SK-N-SH (cell line): Measurements from ENCODE around the gene GTPBP4. TPM values are rescaled to one million over a fixed set of nuclear protein-coding genes. Genes with fewer than 3 reads are reported as not detected.

ENCODE experiments used
- CTCF ChIA-PET: fragments of 300-600, 350-600 bp; formaldehyde crosslinking; extraction: SDS; loops from one replicate; lab custom pipeline; 2021; lab: Yijun Ruan, JAX
- POLR2A ChIA-PET: fragments of 350-600 bp; sonication (Branson Sonifier 250); formaldehyde crosslinking; extraction: SDS; loops from one replicate; lab custom pipeline; 2020; ENCODE audit warnings: antibody characterized with exemption, inconsistent platforms; lab: Yijun Ruan, JAX
- DNase-seq: peaks from one replicate; pipeline ENCODE4 v3.0.0; 2012
- H2AFZ ChIP-seq: fragments of 200-600 bp; sonication (generic); 2 replicates; pipeline ENCODE4 v1.8.1; 2016; ENCODE audit warnings: antibody characterized with exemption, mild to moderate bottlenecking, low read depth
- H3F3A ChIP-seq: fragments of 200-600 bp; sonication (generic); replicated peaks from 2 replicates; pipeline ENCODE3; 2016; ENCODE audit warnings: antibody characterized with exemption, mild to moderate bottlenecking; ENCODE audit not compliant: insufficient read depth
- H3K27ac ChIP-seq, 2 experiments: fragments of 200-500 bp in 1 of 2; fragments of 200-600 bp in 1 of 2; sonication (Bioruptor generic) in 1 of 2; sonication (generic), shearing (Covaris generic) in 1 of 2; 2 replicates each; pipeline versions ENCODE4 v1.5.1 to v1.6.1; 2014 to 2016; ENCODE audit warnings: low read depth in 2 of 2, inconsistent platforms in 1 of 2, low read length in 1 of 2, mild to moderate bottlenecking in 1 of 2, mixed read lengths in 1 of 2
- H3K27me3 ChIP-seq: fragments of 200-600 bp; sonication (generic), shearing (Covaris generic); 2 replicates; pipeline ENCODE4 v1.6.1; 2016; ENCODE audit warnings: mixed run types; ENCODE audit not compliant: insufficient read depth
- H3K36me3 ChIP-seq, 2 experiments: fragments of 200-500 bp in 1 of 2; fragments of 200-600 bp in 1 of 2; sonication (Bioruptor generic) in 1 of 2; sonication (generic) in 1 of 2; replicated peaks in 1 of 2; 2 replicates each; pipeline versions ENCODE3 to v1.5.1; 2014 to 2016; ENCODE audit warnings: low read length in 1 of 2, mild to moderate bottlenecking in 1 of 2; ENCODE audit not compliant: insufficient read depth in 2 of 2, control insufficient read depth in 1 of 2
- H3K4me1 ChIP-seq, 2 experiments: fragments of 200-500 bp in 1 of 2; fragments of 200-600 bp in 1 of 2; sonication (Bioruptor generic) in 1 of 2; sonication (generic), shearing (Covaris generic) in 1 of 2; 2 replicates each; pipeline versions ENCODE4 v1.5.1 to v1.6.1; 2014 to 2016; ENCODE audit warnings: low read depth in 1 of 2, low read length in 1 of 2, mixed run types in 1 of 2; ENCODE audit not compliant: insufficient read depth in 2 of 2, control insufficient read depth in 1 of 2
- H3K4me2 ChIP-seq: fragments of 200-600 bp; sonication (generic), shearing (Covaris generic); 2 replicates; pipeline ENCODE4 v1.6.1; 2017; ENCODE audit warnings: mixed run types
- H3K4me3 ChIP-seq, 2 experiments: fragments of 200-500 bp in 1 of 2; fragments of 200-600 bp in 1 of 2; sonication (Bioruptor generic) in 1 of 2; sonication (generic), shearing (Covaris generic) in 1 of 2; 2 replicates each; pipeline versions ENCODE4 v1.5.1 to v1.8.1; 2014 to 2016; ENCODE audit warnings: low read depth in 2 of 2, inconsistent platforms in 1 of 2, low read length in 1 of 2, mild to moderate bottlenecking in 1 of 2, mixed read lengths in 1 of 2, moderate library complexity in 1 of 2
- H3K79me2 ChIP-seq: fragments of 200-600 bp; sonication (generic); 2 replicates; pipeline ENCODE4 v1.8.1; 2017; ENCODE audit warnings: mild to moderate bottlenecking; ENCODE audit not compliant: insufficient read depth
- H3K9ac ChIP-seq: fragments of 200-600 bp; sonication (generic); 2 replicates; pipeline ENCODE4 v1.6.1; 2017; ENCODE audit warnings: mixed run types
- H3K9me2 ChIP-seq: fragments of 200-600 bp; sonication (generic); 2 replicates; pipeline ENCODE4 v1.6.1; 2017; ENCODE audit warnings: mixed run types
- H3K9me3 ChIP-seq: fragments of 200-600 bp; sonication (generic); 2 replicates; pipeline ENCODE4 v1.6.1; 2017; ENCODE audit warnings: mixed run types, mild to moderate bottlenecking, moderate library complexity
- H4K20me1 ChIP-seq: fragments of 200-600 bp; sonication (generic); 2 replicates; pipeline ENCODE4 v1.6.1; 2017; ENCODE audit warnings: mild to moderate bottlenecking, mixed run types; ENCODE audit not compliant: insufficient read depth
- EZH2phosphoT487 ChIP-seq: fragments of 200-600 bp; sonication (generic); IDR thresholded peaks from 2 replicates; pipeline ENCODE4 v1.6.1; 2017; ENCODE audit warnings: low read depth, mixed run types, mild to moderate bottlenecking, antibody characterized with exemption, moderate library complexity, borderline replicate concordance
- FOSL2 ChIP-seq: IDR thresholded peaks from 2 replicates; pipeline ENCODE4 v1.4.0; 2012; ENCODE audit warnings: low read depth, mild to moderate bottlenecking, moderate library complexity, borderline replicate concordance
- GABPA ChIP-seq: IDR thresholded peaks from 2 replicates; pipeline ENCODE4 v1.4.0; 2012; ENCODE audit warnings: low read depth, mild to moderate bottlenecking
- GATA2 ChIP-seq: sonication (generic); formaldehyde crosslinking; IDR thresholded peaks from 2 replicates; pipeline ENCODE4 v1.5.0; 2020; ENCODE audit warnings: mild to moderate bottlenecking, missing genetic modification reagents
- IRF3 ChIP-seq: fragments of 150-350 bp; IDR thresholded peaks from 2 replicates; pipeline ENCODE4 v1.6.1; 2016; ENCODE audit warnings: mild to moderate bottlenecking, low read depth, low read length
- NFIC ChIP-seq: IDR thresholded peaks from 2 replicates; pipeline ENCODE4 v1.4.0; 2012; ENCODE audit warnings: borderline replicate concordance
- NRF1 ChIP-seq: IDR thresholded peaks from 2 replicates; pipeline ENCODE4 v1.6.1; 2012; ENCODE audit warnings: low read depth, mild to moderate bottlenecking, low read length
- POLR2AphosphoS5 ChIP-seq: IDR thresholded peaks from 2 replicates; pipeline ENCODE4 v1.6.1; 2012; ENCODE audit warnings: low read depth, low read length
- RAD21 ChIP-seq: IDR thresholded peaks from 2 replicates; pipeline ENCODE4 v1.6.1; 2012; ENCODE audit warnings: mild to moderate bottlenecking, low read length
- REST ChIP-seq: IDR thresholded peaks from 2 replicates; pipeline ENCODE4 v1.6.1; 2012; ENCODE audit warnings: mild to moderate bottlenecking, low read depth, low read length, moderate library complexity
- RFX5 ChIP-seq: IDR thresholded peaks from 2 replicates; pipeline ENCODE4 v1.6.1; 2012; ENCODE audit warnings: mild to moderate bottlenecking, improper control_type of control experiment, low read length
- RXRA ChIP-seq: IDR thresholded peaks from 2 replicates; pipeline ENCODE4 v1.4.0; 2012; ENCODE audit warnings: low read depth, mild to moderate bottlenecking, borderline replicate concordance
- SMC3 ChIP-seq: IDR thresholded peaks from 2 replicates; pipeline ENCODE4 v1.6.1; 2012; ENCODE audit warnings: low read depth, low read length, improper control_type of control experiment
- YY1 ChIP-seq: IDR thresholded peaks from 2 replicates; pipeline ENCODE4 v1.4.0; 2012; ENCODE audit warnings: low read depth, mild to moderate bottlenecking
- WGBS: methylation state at CpG from one replicate; pipeline ENCODE4 v1.1.6; 2017; ENCODE audit warnings: low lambda C conversion rate; 5-methylcytosine and 5-hydroxymethylcytosine counted together
- polyA plus RNA-seq, 3 experiments: library from polyadenylated mRNA; depleted of rRNA; stranded (reverse); fragments of >200 nt; gene quantifications; 2 replicates each; pipeline ENCODE4 v1.2.3, GENCODE V29; 2012
- TF ChIP-seq, protein P1 (sequence below): IDR thresholded peaks from 2 replicates; pipeline ENCODE4 v1.4.0; 2012; ENCODE audit warnings: low read depth, borderline replicate concordance

The GTPBP4 gene
- polyA plus RNA-seq, 1 of the 3 experiments (the other 2 are of a cell fraction): 36.6 TPM

DNA sequence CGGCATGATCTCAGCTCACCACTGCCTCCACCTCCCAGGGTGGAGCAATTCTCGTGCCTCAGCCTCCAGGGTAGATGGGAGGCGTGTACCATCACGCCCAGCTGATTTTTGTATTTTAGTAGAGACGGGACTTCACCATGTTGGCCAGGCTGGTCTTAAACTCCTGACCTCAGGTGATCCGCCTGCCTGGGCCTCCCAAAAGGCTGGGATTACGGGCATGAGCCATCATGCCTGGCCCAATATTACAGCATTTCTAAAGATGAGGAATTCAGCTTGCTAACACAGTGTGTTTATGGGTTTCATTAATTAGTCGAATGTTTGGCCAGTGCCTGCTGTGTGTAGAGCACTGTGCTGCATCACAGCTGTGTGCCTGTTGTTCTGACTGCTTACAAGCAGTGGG is 71.7 kb downstream of the GTPBP4 start:
- peaks cover 91% of the 10 kb centered on the region for H3K79me2 ChIP-seq
- H3F3A ChIP-seq: peaks cover 7% of the 10 kb centered on the region
- H3K4me1 ChIP-seq: peaks cover 6 to 12% of the 10 kb centered on the region in 2 experiments; a peak in 3 of 4 replicates
- peaks cover 10% of the 10 kb centered on the region in 2 experiments for H3K36me3 ChIP-seq
- H3K4me3 ChIP-seq: no peak overlapping the region
- ChIA-PET POLR2A (interaction anchor here (1.1 kb wide), 1 partner anchor 11 kb away, joined by 4 read pairs; the partner anchor contains the start of gene IDI1), CTCF (no interaction called here)
- no peaks in the 10 kb centered on the region for H3K27me3 ChIP-seq
- H3K9ac ChIP-seq: no peak overlapping the region
- peaks cover 14% of the 10 kb centered on the region for H4K20me1 ChIP-seq
- TF ChIP-seq RAD21: no peak
- TF ChIP-seq SMC3: no peak
- TF ChIP-seq FOSL2: no peak
- TF ChIP-seq, protein P1, sequence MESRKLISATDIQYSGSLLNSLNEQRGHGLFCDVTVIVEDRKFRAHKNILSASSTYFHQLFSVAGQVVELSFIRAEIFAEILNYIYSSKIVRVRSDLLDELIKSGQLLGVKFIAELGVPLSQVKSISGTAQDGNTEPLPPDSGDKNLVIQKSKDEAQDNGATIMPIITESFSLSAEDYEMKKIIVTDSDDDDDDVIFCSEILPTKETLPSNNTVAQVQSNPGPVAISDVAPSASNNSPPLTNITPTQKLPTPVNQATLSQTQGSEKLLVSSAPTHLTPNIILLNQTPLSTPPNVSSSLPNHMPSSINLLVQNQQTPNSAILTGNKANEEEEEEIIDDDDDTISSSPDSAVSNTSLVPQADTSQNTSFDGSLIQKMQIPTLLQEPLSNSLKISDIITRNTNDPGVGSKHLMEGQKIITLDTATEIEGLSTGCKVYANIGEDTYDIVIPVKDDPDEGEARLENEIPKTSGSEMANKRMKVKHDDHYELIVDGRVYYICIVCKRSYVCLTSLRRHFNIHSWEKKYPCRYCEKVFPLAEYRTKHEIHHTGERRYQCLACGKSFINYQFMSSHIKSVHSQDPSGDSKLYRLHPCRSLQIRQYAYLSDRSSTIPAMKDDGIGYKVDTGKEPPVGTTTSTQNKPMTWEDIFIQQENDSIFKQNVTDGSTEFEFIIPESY: no peak
- no peak for TF ChIP-seq GABPA
- no peak for TF ChIP-seq RXRA
- no peak for TF ChIP-seq EZH2phosphoT487
- no peak for TF ChIP-seq GATA2 (CRISPR knock-in tag)
- no peak for TF ChIP-seq IRF3
- TF ChIP-seq RFX5: no peak
- TF ChIP-seq YY1: no peak
- TF ChIP-seq, all 33 proteins: peak for 0
- H3K9me2 ChIP-seq: no peaks in the 10 kb centered on the region
- DNase-seq: no peak
- H2AFZ ChIP-seq: no peak overlapping the region
- H3K4me2 ChIP-seq: no peak overlapping the region
- H3K9me3 ChIP-seq: no peaks in the 10 kb centered on the region
- H3K27ac ChIP-seq: no peak overlapping the region
- 94% methylated on average over 6 of the region's 8 CpGs for WGBS

GRCh38 chr10:1061930-1062774 is 73.9 kb downstream of the GTPBP4 start:
- TF ChIP-seq NRF1 (no peak), NFIC (peak; percentile 57), REST (no peak), POLR2AphosphoS5 (no peak)
- Histone ChIP-seq H3K4me3 (no peak overlapping the region), H3K27ac (no peak overlapping the region), H3K36me3 (peaks cover 7 to 10% of the 10 kb centered on the region in 2 experiments), H3F3A (no peaks in the 10 kb centered on the region), H3K4me2 (no peak overlapping the region), H3K9me3 (no peaks in the 10 kb centered on the region), H4K20me1 (peaks cover 10% of the 10 kb centered on the region; the same call in 1 of the 2 replicates), H3K9me2 (no peaks in the 10 kb centered on the region), H2AFZ (no peak overlapping the region), H3K4me1 (peaks cover 0 to 7% of the 10 kb centered on the region in 2 experiments; a peak in 3 of 4 replicates), H3K9ac (no peak overlapping the region), H3K27me3 (no peaks in the 10 kb centered on the region), H3K79me2 (peaks cover 83% of the 10 kb centered on the region)
- ChIA-PET POLR2A (no interaction called here), CTCF (no interaction called here)
- 96% methylated on average over 7 of the region's 7 CpGs for WGBS
- no peak for DNase-seq
